AG04449 (cell line): ENCODE results near the gene TRAK1.
A peak's percentile ranks its signal among the peaks of the same experiment; 100 is the strongest.

Experiments used
- CTCF ChIA-PET: fragments of 350-600 bp; formaldehyde crosslinking; extraction: SDS; loops from one replicate; lab custom pipeline; 2021; ENCODE audit warnings: antibody characterized with exemption; lab: Yijun Ruan, JAX
- POLR2A ChIA-PET: fragments of 400-600, 350-600 bp; formaldehyde crosslinking; extraction: SDS; loops from one replicate; lab custom pipeline; 2020; ENCODE audit warnings: antibody characterized with exemption, inconsistent platforms; lab: Yijun Ruan, JAX
- DNase-seq: peaks from one replicate; pipeline ENCODE4 v3.0.0-alpha.2; 2010; ENCODE audit warnings: low read depth, low spot score
- H3K4me3 ChIP-seq: 2 replicates; pipeline ENCODE4 v1.5.1; 2011; ENCODE audit warnings: low read depth, mild to moderate bottlenecking, control low read depth, low read length
- TF ChIP-seq, protein P1 (sequence below): IDR thresholded peaks from one replicate; pipeline ENCODE4 v1.5.1; 2011; ENCODE audit warnings: mild to moderate bottlenecking, moderate library complexity, low read length, control low read depth, inconsistent platforms; ENCODE audit not compliant: insufficient read depth; ENCODE audit errors: missing control alignments

TRAK1 gene

DNA sequence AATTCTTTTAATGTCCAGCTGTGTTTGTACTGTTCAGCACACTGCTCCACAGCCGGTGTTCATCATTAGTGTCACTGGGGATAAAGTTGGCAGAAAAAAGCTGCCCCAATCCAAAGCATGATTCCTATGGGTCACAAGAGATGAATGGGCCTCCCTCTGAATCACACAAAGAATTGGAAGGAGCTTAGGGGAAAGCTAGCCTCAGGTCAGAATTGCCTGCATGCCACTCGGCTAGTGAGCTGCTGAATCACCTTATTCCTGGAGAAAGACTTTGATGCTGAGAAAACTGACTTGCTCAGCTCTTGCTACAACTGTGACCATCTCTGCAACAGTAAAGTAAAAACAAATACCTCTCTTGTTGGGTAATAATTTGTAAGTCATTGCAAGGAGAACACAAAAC lies 171.4 kb downstream of the TRAK1 start:
- H3K4me3 ChIP-seq, result no peak overlapping the region
- POLR2A ChIA-PET, result no interaction called here
- peak; percentile 52 for DNase-seq
- TF ChIP-seq, protein P1, sequence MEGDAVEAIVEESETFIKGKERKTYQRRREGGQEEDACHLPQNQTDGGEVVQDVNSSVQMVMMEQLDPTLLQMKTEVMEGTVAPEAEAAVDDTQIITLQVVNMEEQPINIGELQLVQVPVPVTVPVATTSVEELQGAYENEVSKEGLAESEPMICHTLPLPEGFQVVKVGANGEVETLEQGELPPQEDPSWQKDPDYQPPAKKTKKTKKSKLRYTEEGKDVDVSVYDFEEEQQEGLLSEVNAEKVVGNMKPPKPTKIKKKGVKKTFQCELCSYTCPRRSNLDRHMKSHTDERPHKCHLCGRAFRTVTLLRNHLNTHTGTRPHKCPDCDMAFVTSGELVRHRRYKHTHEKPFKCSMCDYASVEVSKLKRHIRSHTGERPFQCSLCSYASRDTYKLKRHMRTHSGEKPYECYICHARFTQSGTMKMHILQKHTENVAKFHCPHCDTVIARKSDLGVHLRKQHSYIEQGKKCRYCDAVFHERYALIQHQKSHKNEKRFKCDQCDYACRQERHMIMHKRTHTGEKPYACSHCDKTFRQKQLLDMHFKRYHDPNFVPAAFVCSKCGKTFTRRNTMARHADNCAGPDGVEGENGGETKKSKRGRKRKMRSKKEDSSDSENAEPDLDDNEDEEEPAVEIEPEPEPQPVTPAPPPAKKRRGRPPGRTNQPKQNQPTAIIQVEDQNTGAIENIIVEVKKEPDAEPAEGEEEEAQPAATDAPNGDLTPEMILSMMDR, result no peak
- CTCF ChIA-PET, result interaction anchor here (0.7 to 5.5 kb wide), 3 partner anchors 14 to 285 kb away, joined by 3 to 35 read pairs (median 18); no protein-coding TSS in a partner anchor

DNA sequence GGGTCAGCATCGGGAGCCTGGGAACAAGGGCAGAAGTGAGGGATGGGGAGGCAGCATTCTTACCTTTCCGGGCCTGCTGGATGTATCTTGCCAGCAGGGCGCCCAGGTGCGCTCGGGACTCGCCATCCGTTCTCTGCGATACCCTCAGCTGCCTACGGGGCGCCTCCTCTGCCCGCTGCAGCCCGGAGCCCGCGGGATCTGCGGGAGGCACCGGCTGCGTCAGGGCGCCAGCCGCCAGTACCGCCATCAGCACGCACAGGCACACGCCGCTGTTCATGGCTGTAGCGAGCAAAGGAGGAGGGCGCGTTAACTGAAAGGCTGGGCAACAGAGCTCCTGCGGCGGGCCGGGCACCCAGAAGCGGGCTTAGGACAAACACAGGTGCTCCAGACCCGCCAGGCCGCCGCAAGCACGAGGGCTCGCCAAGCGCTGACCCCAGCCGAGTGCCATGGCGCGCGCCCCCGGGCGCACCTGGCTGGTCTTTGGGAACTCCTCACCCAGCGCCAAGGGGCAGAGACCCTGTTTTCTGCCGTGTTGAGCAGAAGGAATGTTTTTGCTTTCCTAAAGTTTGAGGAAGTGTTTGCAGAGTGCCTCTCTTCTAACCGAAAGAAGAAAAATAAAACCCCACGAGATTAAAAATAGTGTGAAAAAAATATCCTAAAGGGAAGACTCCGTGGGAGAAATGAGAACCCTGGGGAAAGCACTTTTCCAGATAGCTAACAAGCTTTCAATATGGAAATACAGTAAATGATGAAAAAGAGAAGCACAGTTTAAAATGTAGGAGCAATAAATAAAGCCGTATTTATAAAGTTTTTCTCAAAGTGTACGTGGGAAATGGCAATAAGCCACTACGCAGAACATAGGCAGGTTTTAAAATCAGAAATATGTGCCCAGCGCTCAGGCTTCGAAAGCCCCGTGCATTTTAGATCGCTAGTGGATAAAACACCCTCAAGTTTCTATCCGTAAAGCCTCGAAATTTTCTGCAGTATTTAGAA lies 172.5 kb downstream of the TRAK1 start:
- no peak for DNase-seq
- CTCF ChIA-PET, result interaction anchor here (1.2 to 5.5 kb wide), 5 partner anchors 8 to 180 kb away, joined by 3 to 35 read pairs (median 4); no protein-coding TSS in a partner anchor
- POLR2A ChIA-PET, result no interaction called here

DNA sequence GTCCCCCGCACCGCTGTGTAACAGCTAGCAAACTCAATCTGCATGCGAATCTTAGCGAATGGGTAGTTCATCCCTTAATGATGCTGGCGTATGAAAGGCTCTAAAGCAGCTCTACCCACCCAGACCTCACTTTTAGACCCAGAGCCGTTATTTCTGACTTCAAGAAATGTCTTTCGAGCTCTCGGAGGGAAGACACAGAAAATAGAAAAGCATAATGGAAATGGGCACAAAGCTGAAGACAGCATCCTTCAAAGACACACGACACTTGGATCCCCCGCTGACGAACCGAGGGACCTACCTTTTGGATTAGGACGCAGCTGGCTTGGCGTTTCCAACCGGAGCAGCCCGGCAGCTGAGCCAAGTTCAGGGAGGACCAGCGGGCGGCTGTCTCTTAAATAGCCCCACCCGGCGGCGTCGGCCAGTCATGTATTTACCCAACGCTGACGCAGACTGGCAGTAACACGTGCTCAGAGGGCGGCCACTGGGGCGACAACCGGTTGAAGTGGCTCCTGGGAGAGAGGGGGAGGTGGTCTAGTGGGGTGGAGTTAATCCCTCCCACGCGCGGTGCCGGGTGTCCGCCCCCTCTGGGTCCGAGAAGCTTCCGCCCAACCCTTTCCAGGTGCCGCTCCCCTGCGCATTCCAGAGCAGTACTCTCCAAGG lies 173.4 kb downstream of the TRAK1 start:
- POLR2A ChIA-PET, result no interaction called here
- no peak for DNase-seq
- no peak overlapping the region for H3K4me3 ChIP-seq
- CTCF ChIA-PET, result interaction anchor here (1.0 to 1.7 kb wide), 5 partner anchors 9 to 179 kb away, joined by 3 to 6 read pairs (median 3); no protein-coding TSS in a partner anchor
- TF ChIP-seq, protein P1, result no peak

More for the DNA sequence above, 172.5 kb downstream of the TRAK1 start:
- peak overlapping the region; percentile 6; the same call in 1 of the 2 replicates for H3K4me3 ChIP-seq
- TF ChIP-seq, protein P1, result no peak

DNA sequence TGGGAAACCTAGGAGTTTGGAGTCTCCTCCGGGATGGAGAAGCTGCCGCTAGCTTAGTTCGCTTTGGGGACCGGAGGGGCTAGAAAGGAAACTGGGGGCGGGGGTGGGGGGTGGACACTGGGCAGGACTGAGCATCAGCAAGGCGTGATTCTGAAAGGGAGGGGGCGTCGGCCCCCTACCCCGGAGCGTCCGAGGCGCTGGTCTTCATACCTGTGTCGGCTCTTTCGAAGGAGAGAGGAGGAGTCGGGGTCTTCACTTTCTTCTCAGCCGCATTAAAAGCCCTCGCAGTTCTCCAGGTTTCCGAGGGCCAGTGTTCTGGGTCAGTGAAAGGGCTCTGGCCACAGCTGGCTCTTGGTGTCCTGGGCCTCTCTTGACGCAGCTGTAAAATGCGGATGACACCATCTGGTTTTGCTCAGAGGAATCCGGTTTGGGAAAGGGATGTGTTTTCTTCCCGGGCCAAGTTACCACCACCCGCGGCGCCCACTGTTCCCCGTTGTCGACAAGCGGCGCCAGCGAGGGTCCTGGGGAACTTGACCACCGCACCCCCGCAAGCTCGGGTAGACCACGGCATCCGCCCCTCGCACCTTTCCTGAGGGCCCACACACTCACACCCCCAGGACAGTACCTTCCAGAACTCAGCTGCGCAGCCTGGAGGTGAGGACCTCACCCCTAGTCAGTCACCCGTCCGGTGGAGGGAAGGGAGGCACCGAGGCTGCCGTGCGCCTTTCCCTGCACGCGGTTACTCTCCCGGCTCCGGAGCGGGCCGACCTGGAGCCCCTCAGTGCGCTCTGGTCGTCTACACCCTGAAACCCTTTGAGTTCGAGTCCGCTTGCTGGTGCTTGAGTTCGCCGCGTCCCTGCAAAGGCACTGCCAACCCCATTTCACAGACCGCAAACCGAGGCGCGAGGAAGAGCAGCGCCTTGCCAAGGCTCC lies 174.2 kb downstream of the TRAK1 start:
- ChIA-PET CTCF (interaction anchor here (1.0 to 1.7 kb wide), 5 partner anchors 10 to 178 kb away, joined by 3 to 6 read pairs (median 3); no protein-coding TSS in a partner anchor), POLR2A (no interaction called here)

DNA sequence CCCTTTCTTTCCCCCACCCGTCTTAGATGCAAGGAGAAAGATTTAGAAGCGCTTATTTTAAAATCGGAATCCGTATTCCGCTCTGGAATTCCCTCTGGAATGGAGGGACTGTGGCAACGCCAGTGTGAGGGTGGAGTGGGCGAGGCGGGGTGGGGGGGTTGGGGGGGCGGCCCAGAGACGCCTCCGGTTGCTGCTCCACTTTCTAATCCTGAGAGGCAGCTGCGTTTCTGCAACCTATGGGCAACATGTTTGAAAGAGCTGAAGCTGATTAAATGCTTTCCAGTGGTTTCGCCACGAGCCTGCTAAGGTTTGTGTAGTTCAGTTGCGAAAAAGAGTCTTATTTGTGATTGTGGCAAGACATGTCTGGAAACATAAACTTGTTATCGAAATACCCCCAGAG lies 174.9 kb downstream of the TRAK1 start, which contains the start of gene CCK:
Gene CCK, minus strand, starts transcription at position 101 of the 400 bp plus-strand sequence. CDS start 2,555 bp downstream, outside the sequence.
- ChIA-PET POLR2A (no interaction called here), CTCF (no interaction called here)
- no peak within 1 kb of the TSS for H3K4me3 ChIP-seq
- DNase-seq, result no peak
- TF ChIP-seq, protein P1, result no peak

More for the DNA sequence above, 174.2 kb downstream of the TRAK1 start:
- TF ChIP-seq, protein P1, result no peak
- no peak for DNase-seq
- no peak overlapping the region for H3K4me3 ChIP-seq
